Stomach (tissue), 9 donors: Measurements from ENCODE around the gene WFDC9. TPM values are rescaled to one million over a fixed set of nuclear protein-coding genes. Genes with fewer than 3 reads are reported as not detected.

Source experiments
- DNase-seq, 2 donors: peaks; one replicate each; pipeline versions ENCODE4 v3.0.0 to v3.0.0-alpha.2; 2013 to 2019
- H3K27ac ChIP-seq, 5 donors: fragments of 200-600 bp in 4 of 5; sonication (generic) in 4 of 5; one replicate each; pipeline ENCODE4 v1.5.1; 2013 to 2019; ENCODE audit warnings: mild to moderate bottlenecking in 1 of 5, moderate library complexity in 1 of 5
- H3K27me3 ChIP-seq, 3 donors: fragments of 200-600 bp; sonication (generic); one replicate each; pipeline ENCODE4 v1.5.1; 2017 to 2019; ENCODE audit warnings: mixed run types in 1 of 3
- H3K36me3 ChIP-seq, 4 donors: fragments of 200-600 bp; sonication (generic); 1 replicate in 3 of 4; 2 replicates in 1 of 4; pipeline ENCODE4 v1.5.1; 2016 to 2019
- H3K4me1 ChIP-seq, 4 donors: fragments of 200-600 bp; sonication (generic); one replicate each; pipeline ENCODE4 v1.5.1; 2016 to 2019
- H3K4me3 ChIP-seq, 4 donors: fragments of 200-600 bp; sonication (generic) in 3 of 4; one replicate each; pipeline ENCODE4 v1.5.1; 2016 to 2019; ENCODE audit warnings: mild to moderate bottlenecking in 1 of 4
- H3K9me3 ChIP-seq, 4 donors: fragments of 200-600 bp; sonication (generic); one replicate each; pipeline ENCODE4 v1.5.1; 2016 to 2019
- EP300 ChIP-seq: sonication (generic); formaldehyde crosslinking; IDR thresholded peaks from one replicate; pipeline ENCODE4 v1.6.1; 2017; ENCODE audit warnings: antibody characterized with exemption
- POLR2A ChIP-seq, 4 donors: fragments of 450-650 bp; IDR thresholded peaks; one replicate each; pipeline ENCODE4 v1.6.1; 2016; ENCODE audit warnings: antibody characterized with exemption in 4 of 4, control low read depth in 2 of 4, mild to moderate bottlenecking in 1 of 4, moderate library complexity in 1 of 4
- POLR2AphosphoS5 ChIP-seq, 3 donors: sonication (generic); formaldehyde crosslinking; IDR thresholded peaks; one replicate each; pipeline ENCODE4 v1.6.1; 2016; ENCODE audit warnings: antibody characterized with exemption in 3 of 3
- WGBS, 5 donors: extraction: QIAGEN DNeasy Blood & Tissue Kit in 3 of 5; methylation state at CpG; one replicate each; pipeline versions ENCODE4 v1.1.5 to v1.1.7; 2013 to 2018; 5-methylcytosine and 5-hydroxymethylcytosine counted together
- intact Hi-C: fragments of 100-400 bp; cut with DNase I; formaldehyde crosslinking; loops from one replicate; pipeline ENCODE4 v1.15.1; 2023; ENCODE audit warnings: low total_unique reads
- polyA plus RNA-seq, 3 donors: library from polyadenylated mRNA; stranded (reverse); fragments of 200-250 nt; gene quantifications; one replicate each; pipeline ENCODE4 v1.2.3, GENCODE V29; 2013
- total RNA-seq, 5 donors: library from RNA; depleted of rRNA; stranded (reverse); fragments of >200 nt; gene quantifications; one replicate each; pipeline versions ENCODE4 v1.1.0 to v1.2.3, GENCODE V29; 2014 to 2016
- TF ChIP-seq, protein P1 (sequence below), 7 experiments: fragments of 450-650 bp in 4 of 7; fragments of 200-600 bp in 3 of 7; sonication (generic) in 3 of 7; IDR thresholded peaks; one replicate each; pipeline ENCODE4 v1.5.1; 2016 to 2019; ENCODE audit warnings: antibody characterized with exemption in 7 of 7, control low read depth in 2 of 7, mild to moderate bottlenecking in 1 of 7
- donor health status: healthy with polysubstance abuse.
- donor health status: Bipolar disorder and iron deficiency.
- donor health status: healthy.

The WFDC9 gene
- total and polyA plus RNA-seq, 8 donors, result not detected

DNA sequence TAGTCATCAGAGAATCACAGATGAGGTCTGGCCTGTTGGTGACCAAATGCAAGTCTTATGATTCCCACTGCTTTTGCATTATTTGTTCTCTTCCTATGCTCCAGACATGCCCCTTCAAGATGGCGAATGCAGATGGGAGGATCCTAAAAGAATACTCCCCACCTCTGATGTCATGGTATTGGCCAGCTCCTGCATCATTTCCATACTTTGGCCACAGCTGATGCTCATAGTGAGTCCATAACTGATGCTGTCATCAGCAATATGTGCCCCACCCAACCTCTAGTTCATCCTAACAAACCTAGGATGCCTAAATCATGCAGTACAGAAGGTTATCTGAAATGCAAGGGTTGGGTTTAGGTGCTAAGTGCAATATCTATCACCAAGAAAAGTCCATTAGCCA is 5.4 kb upstream of the WFDC9 start:
- Histone ChIP-seq H3K9me3 (no peaks in the 10 kb centered on the region), H3K4me1 (no peaks in the 10 kb centered on the region), H3K4me3 (no peak overlapping the region), H3K36me3 (no peaks in the 10 kb centered on the region), H3K27me3 (no peaks in the 10 kb centered on the region), H3K27ac (no peak overlapping the region)
- intact Hi-C loops, result no loop called here
- DNase-seq, result no peak
- TF ChIP-seq EP300, result no peak
- no peak for TF ChIP-seq POLR2A (IDR thresholded peaks at IDR 0.05)
- TF ChIP-seq, protein P1, sequence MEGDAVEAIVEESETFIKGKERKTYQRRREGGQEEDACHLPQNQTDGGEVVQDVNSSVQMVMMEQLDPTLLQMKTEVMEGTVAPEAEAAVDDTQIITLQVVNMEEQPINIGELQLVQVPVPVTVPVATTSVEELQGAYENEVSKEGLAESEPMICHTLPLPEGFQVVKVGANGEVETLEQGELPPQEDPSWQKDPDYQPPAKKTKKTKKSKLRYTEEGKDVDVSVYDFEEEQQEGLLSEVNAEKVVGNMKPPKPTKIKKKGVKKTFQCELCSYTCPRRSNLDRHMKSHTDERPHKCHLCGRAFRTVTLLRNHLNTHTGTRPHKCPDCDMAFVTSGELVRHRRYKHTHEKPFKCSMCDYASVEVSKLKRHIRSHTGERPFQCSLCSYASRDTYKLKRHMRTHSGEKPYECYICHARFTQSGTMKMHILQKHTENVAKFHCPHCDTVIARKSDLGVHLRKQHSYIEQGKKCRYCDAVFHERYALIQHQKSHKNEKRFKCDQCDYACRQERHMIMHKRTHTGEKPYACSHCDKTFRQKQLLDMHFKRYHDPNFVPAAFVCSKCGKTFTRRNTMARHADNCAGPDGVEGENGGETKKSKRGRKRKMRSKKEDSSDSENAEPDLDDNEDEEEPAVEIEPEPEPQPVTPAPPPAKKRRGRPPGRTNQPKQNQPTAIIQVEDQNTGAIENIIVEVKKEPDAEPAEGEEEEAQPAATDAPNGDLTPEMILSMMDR (IDR thresholded peaks at IDR 0.05), result no peak
- WGBS, 5 donors, result 88 to 100% (median 95%) methylated on average over 1 of the region's 1 CpG

DNA sequence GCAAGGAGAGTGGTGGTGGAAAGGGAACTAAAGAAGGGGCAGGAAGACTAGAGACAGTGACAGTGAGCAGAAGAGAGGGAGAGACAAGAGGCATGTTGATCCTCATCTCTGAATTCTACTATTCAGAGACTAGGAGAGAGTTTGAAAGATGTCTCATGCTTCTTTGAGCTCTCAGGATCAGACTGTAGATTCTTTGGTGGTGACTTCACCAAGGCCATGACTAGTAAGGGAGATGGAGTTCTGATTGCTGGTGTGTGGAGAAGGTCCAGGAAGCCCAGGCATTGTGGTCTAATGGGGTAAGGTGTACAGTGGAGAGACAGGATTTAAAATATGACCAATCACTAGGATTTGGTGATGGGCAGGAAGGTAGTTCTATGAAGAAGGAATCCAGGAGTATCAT is 713 bp downstream of the WFDC9 start:
- Histone ChIP-seq H3K36me3 (no peaks in the 10 kb centered on the region), H3K27ac (no peak overlapping the region), H3K9me3 (no peaks in the 10 kb centered on the region), H3K4me1 (peaks cover 0 to 7% (median 3%) of the 10 kb centered on the region in 4 donors), H3K27me3 (no peaks in the 10 kb centered on the region), H3K4me3 (no peak overlapping the region)
- intact Hi-C loops, result no loop called here
- no peak for DNase-seq
- no peak for TF ChIP-seq EP300
- TF ChIP-seq, protein P1 (IDR thresholded peaks at IDR 0.05), result no peak
- no peak for TF ChIP-seq POLR2A (IDR thresholded peaks at IDR 0.05)
- TF ChIP-seq POLR2AphosphoS5 (IDR thresholded peaks at IDR 0.05), result no peak

DNA sequence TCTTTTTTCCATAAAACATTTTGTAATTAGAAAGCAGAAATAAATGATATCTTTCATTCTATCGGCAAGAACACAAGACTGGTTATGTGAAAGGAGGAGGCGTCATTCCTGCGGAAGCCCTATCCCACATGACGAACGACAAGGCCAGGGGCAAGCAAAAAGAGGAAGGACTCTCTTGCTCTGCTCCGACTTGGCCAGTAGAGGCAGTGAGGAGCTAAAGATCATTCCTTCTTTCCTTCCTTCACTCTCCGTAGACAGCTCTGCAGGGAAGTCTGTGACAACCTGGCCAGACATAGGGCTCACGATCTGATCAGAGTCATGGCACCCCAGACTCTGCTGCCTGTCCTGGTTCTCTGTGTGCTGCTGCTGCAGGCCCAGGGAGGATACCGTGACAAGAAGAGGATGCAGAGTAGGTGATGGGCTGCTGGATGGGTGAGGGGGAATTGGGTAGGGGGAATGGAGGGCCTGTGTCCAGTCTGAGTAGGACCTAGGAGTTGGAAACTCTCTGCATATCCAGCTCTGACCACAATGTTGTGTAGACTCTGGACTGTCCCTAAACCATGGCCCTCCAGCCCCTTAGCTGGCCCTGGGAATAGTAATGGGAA is 1.5 kb downstream of the WFDC9 start, which contains the start of gene WFDC10A:
WFDC10A (plus strand) TSS at position 244 of the 605 bp plus-strand sequence; CDS start at position 319, 75 bp downstream.
- no peaks in the 10 kb centered on the region for H3K36me3 ChIP-seq
- no peaks in the 10 kb centered on the region for H3K9me3 ChIP-seq
- intact Hi-C loops, result no loop called here
- peak; percentile 44 to 67 for DNase-seq
- no peak within 1 kb of the TSS for H3K27ac ChIP-seq
- TF ChIP-seq EP300 (no peak), POLR2AphosphoS5 (IDR thresholded peaks at IDR 0.05) (peak in 1 of 3 donors; percentile 5)
- TF ChIP-seq, protein P1 (IDR thresholded peaks at IDR 0.05), result peak in 5 of 7 experiments; percentile 37 to 54 (median 43)
- no peak within 1 kb of the TSS for H3K4me3 ChIP-seq
- no peaks in the 10 kb centered on the region for H3K27me3 ChIP-seq
- 9 to 11% (median 11%) methylated on average over 9 of the region's 9 CpGs for WGBS, 5 donors
- peaks cover 0 to 7% (median 3%) of the 10 kb centered on the region in 4 donors for H3K4me1 ChIP-seq

DNA sequence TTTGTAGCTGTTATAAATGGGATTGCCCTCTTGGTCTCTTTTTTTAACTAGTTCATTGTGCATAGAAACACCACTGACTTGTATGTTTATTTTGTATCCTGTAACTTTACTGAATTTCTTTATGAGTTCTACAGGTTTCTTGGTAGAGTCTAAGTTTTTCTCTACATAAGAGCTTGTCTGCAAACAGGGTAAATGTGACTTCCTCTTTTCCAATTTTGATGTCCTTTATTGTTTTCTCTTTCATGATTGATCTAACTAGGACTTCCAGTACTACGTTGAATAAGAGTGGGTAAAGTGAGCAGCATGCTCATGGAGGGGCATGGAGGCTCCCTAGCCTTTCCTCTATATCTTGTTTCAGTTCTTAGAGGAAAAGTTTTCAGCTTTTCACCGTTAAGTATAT is 4.5 kb downstream of the WFDC9 start:
- intact Hi-C loops, result no loop called here
- H3K9me3 ChIP-seq, result no peaks in the 10 kb centered on the region
- TF ChIP-seq EP300 (no peak), POLR2AphosphoS5 (IDR thresholded peaks at IDR 0.05) (no peak), POLR2A (IDR thresholded peaks at IDR 0.05) (no peak)
- TF ChIP-seq, protein P1 (IDR thresholded peaks at IDR 0.05), result no peak
- 63 to 77% (median 69%) methylated on average over 2 of the region's 2 CpGs for WGBS, 5 donors
- peaks cover 0 to 7% (median 3%) of the 10 kb centered on the region in 4 donors for H3K4me1 ChIP-seq
- H3K36me3 ChIP-seq, result no peaks in the 10 kb centered on the region
- no peak overlapping the region for H3K4me3 ChIP-seq
- H3K27me3 ChIP-seq, result no peaks in the 10 kb centered on the region
- no peak for DNase-seq
- H3K27ac ChIP-seq, result no peak overlapping the region
